ENCODE results near the gene ZNF331. TPM values are rescaled to one million over a fixed set of nuclear protein-coding genes. Genes with fewer than 3 reads are reported as not detected.

The ZNF331 gene
- total RNA-seq, 1 experiment from 2014 or later: 57.2 TPM

GRCh38 chr19:53509443-53509842 is 28.5 kb upstream of the ZNF331 start:
- Histone ChIP-seq H4K5ac (ENCODE audit: insufficient read length, low read depth, low read length) (no peak overlapping the region), H3K4me1 (ENCODE audit: insufficient read depth, low read length) (no peaks in the 10 kb centered on the region)
- no peak for DNase-seq

More at GRCh38 chr19:53509443-53509842, 28.5 kb upstream of the ZNF331 start:
- H3K14ac ChIP-seq (ENCODE audit: insufficient read depth, low read length): no peak overlapping the region
- H2BK15ac ChIP-seq (ENCODE audit: low read depth, low read length): no peak overlapping the region
- H3K4ac ChIP-seq (ENCODE audit: low read depth, low read length): no peak overlapping the region
- no peak overlapping the region for H3T11ph ChIP-seq (ENCODE audit: low read length)
- no peak overlapping the region for H3K23ac ChIP-seq (ENCODE audit: insufficient read length, low read depth, low read length)
- no CpG with 5 or more reads among the region's 3 CpGs for WGBS (ENCODE audit: extremely low coverage, insufficient read length, low lambda C conversion rate)
- no peak overlapping the region for H3K18ac ChIP-seq (ENCODE audit: insufficient read length, low read depth, low read length)
- H3K4me2 ChIP-seq (ENCODE audit: insufficient read depth, insufficient read length, low read length): no peak overlapping the region
- H3K23me2 ChIP-seq (ENCODE audit: insufficient read length, low read depth, low read length, poor library complexity, severe bottlenecking): no peaks in the 10 kb centered on the region
- H4K20me1 ChIP-seq (ENCODE audit: control insufficient read depth, insufficient read depth, insufficient read length): no peaks in the 10 kb centered on the region
- no peak overlapping the region for H3K56ac ChIP-seq (ENCODE audit: insufficient read length, low read depth, low read length)
- H3K27ac ChIP-seq (ENCODE audit: insufficient read length, low read depth, low read length): no peak overlapping the region
- peak overlapping the region in 1 of 3 experiments; percentile 46; a peak in 1 of 7 replicates for H3K27ac Mint-ChIP-seq
- no peaks in the 10 kb centered on the region for H3K79me1 ChIP-seq (ENCODE audit: insufficient read depth, low read depth, low read length, poor library complexity, severe bottlenecking)
- H3K9me3 ChIP-seq (ENCODE audit: control insufficient read depth, low read depth, low read length): no peaks in the 10 kb centered on the region
- no peak overlapping the region for H3K4me3 Mint-ChIP-seq
- H3K79me2 ChIP-seq (ENCODE audit: insufficient read depth, low read length): no peaks in the 10 kb centered on the region
- no peak overlapping the region for H3K9ac ChIP-seq (ENCODE audit: extremely low read depth, insufficient read length, low read length)
- TF ChIP-seq, protein P1, sequence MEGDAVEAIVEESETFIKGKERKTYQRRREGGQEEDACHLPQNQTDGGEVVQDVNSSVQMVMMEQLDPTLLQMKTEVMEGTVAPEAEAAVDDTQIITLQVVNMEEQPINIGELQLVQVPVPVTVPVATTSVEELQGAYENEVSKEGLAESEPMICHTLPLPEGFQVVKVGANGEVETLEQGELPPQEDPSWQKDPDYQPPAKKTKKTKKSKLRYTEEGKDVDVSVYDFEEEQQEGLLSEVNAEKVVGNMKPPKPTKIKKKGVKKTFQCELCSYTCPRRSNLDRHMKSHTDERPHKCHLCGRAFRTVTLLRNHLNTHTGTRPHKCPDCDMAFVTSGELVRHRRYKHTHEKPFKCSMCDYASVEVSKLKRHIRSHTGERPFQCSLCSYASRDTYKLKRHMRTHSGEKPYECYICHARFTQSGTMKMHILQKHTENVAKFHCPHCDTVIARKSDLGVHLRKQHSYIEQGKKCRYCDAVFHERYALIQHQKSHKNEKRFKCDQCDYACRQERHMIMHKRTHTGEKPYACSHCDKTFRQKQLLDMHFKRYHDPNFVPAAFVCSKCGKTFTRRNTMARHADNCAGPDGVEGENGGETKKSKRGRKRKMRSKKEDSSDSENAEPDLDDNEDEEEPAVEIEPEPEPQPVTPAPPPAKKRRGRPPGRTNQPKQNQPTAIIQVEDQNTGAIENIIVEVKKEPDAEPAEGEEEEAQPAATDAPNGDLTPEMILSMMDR (conservative IDR thresholded peaks at IDR 0.05): no peak
- no peak overlapping the region for H2AK5ac ChIP-seq (ENCODE audit: insufficient read length, low read length)
- H3K27me3 Mint-ChIP-seq (ENCODE audit: low read depth): peaks cover 1% of the 10 kb centered on the region
- H4K91ac ChIP-seq (ENCODE audit: insufficient read length, low read depth, low read length): no peak overlapping the region
- H2BK5ac ChIP-seq (ENCODE audit: insufficient read length, low read length): no peak overlapping the region
- H3K27me3 ChIP-seq (ENCODE audit: insufficient read depth, low read length): no peaks in the 10 kb centered on the region
- H4K8ac ChIP-seq (replicated peaks; ENCODE audit: insufficient read length, low read depth, low read length): no peak overlapping the region
- H3K36me3 Mint-ChIP-seq (ENCODE audit: insufficient read depth in 1 of 3, low read depth in 3 of 3): peaks cover 0 to 4% (median 0%) of the 10 kb centered on the region in 3 experiments; a peak in 1 of 7 replicates
- no peak overlapping the region for H2BK12ac ChIP-seq (ENCODE audit: insufficient read length, low read depth, low read length)
- peaks cover 17 to 25% of the 10 kb centered on the region in 2 experiments for H3K4me1 Mint-ChIP-seq
- no peak overlapping the region for H2AFZ ChIP-seq (ENCODE audit: low read length)
- H3K9me3 Mint-ChIP-seq: no peaks in the 10 kb centered on the region
- H2BK120ac ChIP-seq (ENCODE audit: low read depth, low read length, poor library complexity, severe bottlenecking): no peak overlapping the region
- H2BK20ac ChIP-seq (ENCODE audit: low read depth, low read length, poor library complexity, severe bottlenecking): no peak overlapping the region

Data from H9 (cell line).